Measurements from ENCODE around the gene COL11A2. TPM values are rescaled to one million over a fixed set of nuclear protein-coding genes. Genes with fewer than 3 reads are reported as not detected.
A peak's percentile ranks its signal among the peaks of the same experiment; 100 is the strongest.

COL11A2 gene
- total and polyA plus RNA-seq, 2 of the 13 experiments (the other 11 are each of a cell fraction or from before 2014, with no cell fraction given), result 0.55 TPM

DNA sequence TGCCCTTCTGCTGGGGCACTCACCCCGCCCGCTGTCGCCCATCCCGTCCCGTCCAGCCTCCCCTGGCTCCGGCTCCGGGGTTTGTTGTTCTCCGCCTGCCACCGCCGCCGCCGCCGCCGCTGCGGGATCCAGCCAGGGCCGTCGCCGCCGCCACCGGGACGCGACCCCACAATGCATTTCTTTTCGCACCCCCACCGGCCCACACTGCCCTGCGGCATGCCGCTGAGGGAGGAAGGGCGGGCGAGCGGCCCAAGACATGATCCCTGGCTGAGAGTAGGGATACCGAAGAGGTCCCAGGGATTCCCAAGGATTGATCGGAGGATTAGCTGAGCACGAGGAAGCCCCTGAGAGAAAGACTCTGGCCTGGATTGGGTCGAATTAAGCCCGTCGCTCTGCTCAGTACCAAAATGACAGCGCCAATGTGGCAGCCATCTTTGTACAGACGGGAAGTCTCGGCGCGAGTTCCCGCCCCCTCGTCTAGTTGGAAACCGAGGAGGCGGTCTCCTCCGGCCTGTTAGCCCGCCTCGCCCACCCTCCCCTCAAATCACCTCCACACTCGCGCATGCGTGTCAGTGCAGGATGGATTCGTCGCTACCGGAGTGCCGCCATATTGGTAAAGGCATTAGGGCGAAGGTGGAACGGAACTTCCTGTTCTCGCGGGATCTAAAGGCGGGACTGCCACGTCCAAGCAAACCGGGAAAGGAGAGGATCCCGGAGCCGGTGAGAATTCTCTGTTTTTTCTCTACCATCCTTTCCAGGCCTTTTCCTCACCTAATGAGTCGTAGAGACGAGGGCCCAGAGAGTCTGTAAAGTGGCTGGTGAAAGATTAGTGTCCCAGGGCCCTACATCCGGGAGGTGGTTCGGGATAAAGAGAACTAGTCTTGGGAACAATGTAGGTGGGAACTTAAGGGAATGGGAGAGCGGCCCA, 8.2 kb upstream of the COL11A2 start, which contains the start of the genes RXRB and SLC39A7 (continued):
- TF ChIP-seq TCF7 (IDR thresholded peaks at IDR 0.05; ENCODE audit: low read depth) (no peak; the same call in 1 of the 2 replicates), ELF4 (CRISPR knock-in tag; IDR thresholded peaks at IDR 0.05; ENCODE audit: borderline replicate concordance) (no peak; the same call in 1 of the 2 replicates), CREM (IDR thresholded peaks at IDR 0.05) (peak; percentile 83), CREM (CRISPR knock-in tag; IDR thresholded peaks at IDR 0.05) (no peak), ZNF619 (CRISPR knock-in tag; IDR thresholded peaks at IDR 0.05) (peak; percentile 78; the same call in 1 of the 2 replicates), RAD21 (CRISPR knock-in tag; IDR thresholded peaks at IDR 0.05) (peak; percentile 28; the same call in 1 of the 2 replicates), FOXJ3 (CRISPR knock-in tag; IDR thresholded peaks at IDR 0.05; ENCODE audit: borderline replicate concordance) (no peak), KDM5B (CRISPR knock-in tag; IDR thresholded peaks at IDR 0.05; ENCODE audit: borderline replicate concordance) (peak; percentile 92), HDAC2 (CRISPR knock-in tag; IDR thresholded peaks at IDR 0.05) (0 out of 2 replicates have a peak, but pooled peaks have one; percentile 33), EHMT2 (IDR thresholded peaks at IDR 0.05; ENCODE audit: borderline replicate concordance, low read depth, low read length) (0 out of 2 replicates have a peak, but pooled peaks have one; percentile 63), ZNF10 (CRISPR knock-in tag; IDR thresholded peaks at IDR 0.05; ENCODE audit: borderline replicate concordance, low read depth) (no peak), ZNF431 (CRISPR knock-in tag; IDR thresholded peaks at IDR 0.05; ENCODE audit: borderline replicate concordance, low read depth) (0 out of 2 replicates have a peak, but pooled peaks have one; percentile 31), KDM4B (CRISPR knock-in tag; IDR thresholded peaks at IDR 0.05) (0 out of 2 replicates have a peak, but pooled peaks have one; percentile 3), ZNF746 (CRISPR knock-in tag; IDR thresholded peaks at IDR 0.05) (peak; percentile 89), BCL6 (CRISPR knock-in tag; IDR thresholded peaks at IDR 0.05) (peak; percentile 47; the same call in 1 of the 2 replicates), MED13 (CRISPR knock-in tag; IDR thresholded peaks at IDR 0.05) (peak; percentile 77; the same call in 1 of the 2 replicates), FOXK2 (IDR thresholded peaks at IDR 0.05) (no peak), EED (CRISPR knock-in tag; IDR thresholded peaks at IDR 0.05) (no peak), JUND (CRISPR knock-in tag; IDR thresholded peaks at IDR 0.05) (peak; percentile 30)
- TF ChIP-seq, protein P1, sequence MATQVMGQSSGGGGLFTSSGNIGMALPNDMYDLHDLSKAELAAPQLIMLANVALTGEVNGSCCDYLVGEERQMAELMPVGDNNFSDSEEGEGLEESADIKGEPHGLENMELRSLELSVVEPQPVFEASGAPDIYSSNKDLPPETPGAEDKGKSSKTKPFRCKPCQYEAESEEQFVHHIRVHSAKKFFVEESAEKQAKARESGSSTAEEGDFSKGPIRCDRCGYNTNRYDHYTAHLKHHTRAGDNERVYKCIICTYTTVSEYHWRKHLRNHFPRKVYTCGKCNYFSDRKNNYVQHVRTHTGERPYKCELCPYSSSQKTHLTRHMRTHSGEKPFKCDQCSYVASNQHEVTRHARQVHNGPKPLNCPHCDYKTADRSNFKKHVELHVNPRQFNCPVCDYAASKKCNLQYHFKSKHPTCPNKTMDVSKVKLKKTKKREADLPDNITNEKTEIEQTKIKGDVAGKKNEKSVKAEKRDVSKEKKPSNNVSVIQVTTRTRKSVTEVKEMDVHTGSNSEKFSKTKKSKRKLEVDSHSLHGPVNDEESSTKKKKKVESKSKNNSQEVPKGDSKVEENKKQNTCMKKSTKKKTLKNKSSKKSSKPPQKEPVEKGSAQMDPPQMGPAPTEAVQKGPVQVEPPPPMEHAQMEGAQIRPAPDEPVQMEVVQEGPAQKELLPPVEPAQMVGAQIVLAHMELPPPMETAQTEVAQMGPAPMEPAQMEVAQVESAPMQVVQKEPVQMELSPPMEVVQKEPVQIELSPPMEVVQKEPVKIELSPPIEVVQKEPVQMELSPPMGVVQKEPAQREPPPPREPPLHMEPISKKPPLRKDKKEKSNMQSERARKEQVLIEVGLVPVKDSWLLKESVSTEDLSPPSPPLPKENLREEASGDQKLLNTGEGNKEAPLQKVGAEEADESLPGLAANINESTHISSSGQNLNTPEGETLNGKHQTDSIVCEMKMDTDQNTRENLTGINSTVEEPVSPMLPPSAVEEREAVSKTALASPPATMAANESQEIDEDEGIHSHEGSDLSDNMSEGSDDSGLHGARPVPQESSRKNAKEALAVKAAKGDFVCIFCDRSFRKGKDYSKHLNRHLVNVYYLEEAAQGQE (IDR thresholded peaks at IDR 0.05; ENCODE audit: borderline replicate concordance in 1 of 2, low read depth in 1 of 2, low read length in 2 of 2), result no peak; a peak in 1 of 4 replicates
- TF ChIP-seq, protein P2, sequence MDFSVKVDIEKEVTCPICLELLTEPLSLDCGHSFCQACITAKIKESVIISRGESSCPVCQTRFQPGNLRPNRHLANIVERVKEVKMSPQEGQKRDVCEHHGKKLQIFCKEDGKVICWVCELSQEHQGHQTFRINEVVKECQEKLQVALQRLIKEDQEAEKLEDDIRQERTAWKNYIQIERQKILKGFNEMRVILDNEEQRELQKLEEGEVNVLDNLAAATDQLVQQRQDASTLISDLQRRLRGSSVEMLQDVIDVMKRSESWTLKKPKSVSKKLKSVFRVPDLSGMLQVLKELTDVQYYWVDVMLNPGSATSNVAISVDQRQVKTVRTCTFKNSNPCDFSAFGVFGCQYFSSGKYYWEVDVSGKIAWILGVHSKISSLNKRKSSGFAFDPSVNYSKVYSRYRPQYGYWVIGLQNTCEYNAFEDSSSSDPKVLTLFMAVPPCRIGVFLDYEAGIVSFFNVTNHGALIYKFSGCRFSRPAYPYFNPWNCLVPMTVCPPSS (IDR thresholded peaks at IDR 0.05), result no peak
- TF ChIP-seq, protein P3, sequence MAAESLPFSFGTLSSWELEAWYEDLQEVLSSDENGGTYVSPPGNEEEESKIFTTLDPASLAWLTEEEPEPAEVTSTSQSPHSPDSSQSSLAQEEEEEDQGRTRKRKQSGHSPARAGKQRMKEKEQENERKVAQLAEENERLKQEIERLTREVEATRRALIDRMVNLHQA (CRISPR knock-in tag; IDR thresholded peaks at IDR 0.05), result no peak
- TF ChIP-seq, protein P4, sequence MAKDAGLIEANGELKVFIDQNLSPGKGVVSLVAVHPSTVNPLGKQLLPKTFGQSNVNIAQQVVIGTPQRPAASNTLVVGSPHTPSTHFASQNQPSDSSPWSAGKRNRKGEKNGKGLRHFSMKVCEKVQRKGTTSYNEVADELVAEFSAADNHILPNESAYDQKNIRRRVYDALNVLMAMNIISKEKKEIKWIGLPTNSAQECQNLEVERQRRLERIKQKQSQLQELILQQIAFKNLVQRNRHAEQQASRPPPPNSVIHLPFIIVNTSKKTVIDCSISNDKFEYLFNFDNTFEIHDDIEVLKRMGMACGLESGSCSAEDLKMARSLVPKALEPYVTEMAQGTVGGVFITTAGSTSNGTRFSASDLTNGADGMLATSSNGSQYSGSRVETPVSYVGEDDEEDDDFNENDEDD (CRISPR knock-in tag; IDR thresholded peaks at IDR 0.05; ENCODE audit: borderline replicate concordance), result peak; percentile 57; the same call in 1 of the 2 replicates
